GM21423 (cell line): ENCODE results near the gene CSNK2A1.
"Not testable (repeated sequence)": the region's sequence is repeated elsewhere in the genome, so short reads cannot be mapped to it uniquely, and the experiment has no call there.

ENCODE experiments used
- ATAC-seq: cut with Tn5 transposase; IDR thresholded peaks from one replicate; pipeline ENCODE4 v1.9.1; 2021; ENCODE audit warnings: mild to moderate bottlenecking, moderate library complexity; ENCODE audit not compliant: unreplicated experiment

CSNK2A1 gene

DNA sequence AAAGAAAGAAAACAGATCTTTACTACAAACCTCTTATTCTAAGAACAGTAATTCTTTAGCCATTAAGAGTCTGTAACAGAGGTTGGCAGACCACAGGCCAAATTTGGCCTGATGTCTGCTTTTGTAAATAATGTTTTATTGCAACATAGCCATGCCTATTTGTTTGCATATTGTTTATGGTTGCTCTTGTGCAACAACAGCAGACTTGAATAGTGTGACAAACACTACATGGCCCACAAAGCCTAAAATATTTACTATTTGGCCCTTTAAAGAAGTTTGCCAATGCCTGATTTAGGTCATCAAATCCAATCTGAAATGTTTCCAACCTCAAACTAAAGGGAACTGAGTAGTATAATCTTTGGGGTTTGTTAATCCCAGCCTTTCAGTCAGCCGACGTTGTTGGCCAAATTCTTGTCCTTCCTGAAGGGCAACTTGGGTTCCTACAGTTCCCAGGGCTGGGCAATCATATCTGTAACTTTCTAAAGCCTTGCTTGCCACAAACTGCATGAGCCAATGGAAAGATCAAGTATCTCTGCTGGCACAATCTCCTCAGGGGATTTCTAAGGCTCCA, 47.4 kb downstream of the CSNK2A1 start:
- no peak for ATAC-seq

GRCh38 chr20:492159-492558, 51.4 kb downstream of the CSNK2A1 start:
- no peak for ATAC-seq

DNA sequence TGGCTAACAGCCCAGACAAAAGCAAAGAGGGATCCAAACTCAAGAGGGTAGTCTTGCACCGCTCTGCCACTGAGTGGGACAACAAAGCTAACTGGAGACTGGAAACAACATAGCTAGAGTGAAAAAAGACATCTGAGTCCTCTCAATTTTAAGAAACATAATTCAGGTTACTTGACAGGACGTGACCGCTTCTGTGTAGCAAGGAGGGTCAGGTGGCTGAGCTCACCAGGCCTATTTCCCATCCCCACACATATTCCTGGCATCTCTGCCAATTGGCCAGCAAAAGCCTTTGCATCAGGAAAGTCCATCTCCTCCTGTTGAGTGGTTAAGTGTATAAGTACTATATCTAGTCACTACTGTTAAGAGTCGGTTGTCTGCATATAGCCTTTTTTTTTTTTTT, 55.9 kb downstream of the CSNK2A1 start:
- no peak for ATAC-seq

- ATAC-seq = no peak
These were observed 59.6 kb downstream of the CSNK2A1 start for GRCh38 chr20:483815-484644.

DNA sequence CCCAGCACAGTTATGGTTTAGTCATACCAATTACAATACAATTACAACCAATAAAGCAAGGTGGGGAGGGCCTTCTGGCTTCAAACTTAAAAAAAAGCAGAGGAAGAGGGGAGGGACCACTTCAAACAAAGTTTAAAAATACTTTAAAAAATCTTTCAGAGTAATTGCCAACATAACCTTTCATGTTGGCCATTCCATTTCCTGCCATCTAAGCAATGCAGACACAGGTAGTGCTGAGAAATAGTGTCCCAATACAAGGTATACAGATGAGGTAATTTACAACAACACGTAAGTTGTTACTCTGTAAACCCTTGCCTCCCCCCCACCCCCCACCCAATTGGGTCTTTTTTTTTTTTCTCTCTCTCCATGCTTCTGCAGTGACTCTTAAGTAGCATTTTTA, 62.4 kb downstream of the CSNK2A1 start:
- no peak for ATAC-seq

- no peak for ATAC-seq
These were observed 63.5 kb downstream of the CSNK2A1 start for GRCh38 chr20:480044-480443.

GRCh38 chr20:479487-479886, 64.1 kb downstream of the CSNK2A1 start:
- no peak for ATAC-seq

GRCh38 chr20:478949-479429, 64.6 kb downstream of the CSNK2A1 start:
- no peak for ATAC-seq

GRCh38 chr20:478010-478948, 65.3 kb downstream of the CSNK2A1 start:
- no peak for ATAC-seq

- ATAC-seq = not testable (repeated sequence)
These were observed 66.9 kb downstream of the CSNK2A1 start for GRCh38 chr20:476561-477249.

GRCh38 chr20:475463-476357, 67.9 kb downstream of the CSNK2A1 start:
- ATAC-seq = no peak

DNA sequence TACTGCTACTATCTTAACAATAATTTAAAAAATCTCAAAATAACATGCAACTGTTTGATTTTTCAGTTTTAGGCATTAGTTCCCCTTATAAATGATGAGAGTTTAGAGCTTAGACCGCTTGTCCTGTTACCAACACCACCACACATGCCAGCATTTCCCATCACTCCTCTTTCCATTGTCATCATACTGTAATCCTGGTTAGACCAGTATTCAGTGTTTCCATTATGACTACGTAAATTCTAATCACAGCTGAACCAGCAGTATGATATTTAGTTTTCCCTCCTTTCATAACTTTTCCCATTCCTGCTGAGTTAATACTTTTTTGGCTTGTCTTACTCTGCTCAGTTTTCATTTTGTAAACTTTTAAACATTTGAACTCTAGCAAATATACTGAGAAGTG, 69.0 kb downstream of the CSNK2A1 start:
- no peak for ATAC-seq

- ATAC-seq = no peak
These were observed 70.7 kb downstream of the CSNK2A1 start for GRCh38 chr20:472889-473292.

DNA sequence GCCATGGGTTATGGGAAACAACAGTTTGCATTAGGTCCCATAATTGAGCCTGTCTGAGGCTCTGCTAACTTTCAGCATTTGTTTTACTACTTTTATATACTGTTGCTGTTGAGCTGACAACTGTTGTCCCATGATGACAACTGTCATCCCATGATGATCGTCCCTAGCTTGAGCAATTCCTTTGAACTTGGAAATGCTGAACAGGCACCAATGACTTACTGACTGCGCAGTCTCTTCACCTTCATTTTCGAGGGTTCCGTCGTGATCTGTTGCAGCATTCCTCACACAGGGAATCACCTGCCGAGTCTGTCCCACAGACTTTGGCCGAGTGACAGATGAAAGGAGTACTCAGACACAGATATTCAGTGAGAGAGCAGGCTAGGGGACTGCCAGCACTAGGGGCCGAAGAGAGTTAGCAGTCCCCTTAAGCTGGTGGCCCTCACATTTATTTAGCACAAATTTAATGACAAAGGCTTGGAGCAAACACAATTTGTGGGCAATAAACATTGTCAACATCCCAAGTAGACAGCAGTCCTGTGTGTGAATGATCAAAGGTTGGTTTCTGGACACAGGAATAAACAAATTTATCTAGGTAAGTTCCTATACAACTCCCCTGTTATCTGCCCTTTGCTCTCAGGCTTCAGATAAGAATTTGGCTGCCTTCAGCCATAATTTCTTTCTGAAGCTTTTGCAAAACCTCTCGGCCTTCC, 71.3 kb downstream of the CSNK2A1 start:
- ATAC-seq = no peak

GRCh38 chr20:469746-470490, 73.7 kb downstream of the CSNK2A1 start:
- ATAC-seq = no peak

DNA sequence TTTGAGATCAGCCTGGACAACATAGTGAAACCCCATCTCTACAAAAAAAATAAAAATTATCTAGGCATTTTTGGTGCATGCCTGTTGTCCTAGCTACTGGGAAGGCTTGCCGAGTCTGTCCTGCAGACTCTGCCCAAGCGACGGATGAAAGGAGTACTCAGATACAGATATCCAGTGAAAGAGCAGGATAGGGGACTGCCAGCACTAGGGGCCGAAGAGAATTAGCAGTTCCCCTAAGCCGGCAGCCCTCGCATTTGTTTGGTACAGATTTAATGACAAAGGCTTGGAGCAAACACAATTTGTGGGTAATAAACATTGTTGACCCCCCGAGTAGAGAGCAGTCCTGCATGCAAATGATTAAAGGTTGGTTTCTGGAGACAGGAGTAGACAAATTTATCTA, 75.8 kb downstream of the CSNK2A1 start:
- no peak for ATAC-seq

DNA sequence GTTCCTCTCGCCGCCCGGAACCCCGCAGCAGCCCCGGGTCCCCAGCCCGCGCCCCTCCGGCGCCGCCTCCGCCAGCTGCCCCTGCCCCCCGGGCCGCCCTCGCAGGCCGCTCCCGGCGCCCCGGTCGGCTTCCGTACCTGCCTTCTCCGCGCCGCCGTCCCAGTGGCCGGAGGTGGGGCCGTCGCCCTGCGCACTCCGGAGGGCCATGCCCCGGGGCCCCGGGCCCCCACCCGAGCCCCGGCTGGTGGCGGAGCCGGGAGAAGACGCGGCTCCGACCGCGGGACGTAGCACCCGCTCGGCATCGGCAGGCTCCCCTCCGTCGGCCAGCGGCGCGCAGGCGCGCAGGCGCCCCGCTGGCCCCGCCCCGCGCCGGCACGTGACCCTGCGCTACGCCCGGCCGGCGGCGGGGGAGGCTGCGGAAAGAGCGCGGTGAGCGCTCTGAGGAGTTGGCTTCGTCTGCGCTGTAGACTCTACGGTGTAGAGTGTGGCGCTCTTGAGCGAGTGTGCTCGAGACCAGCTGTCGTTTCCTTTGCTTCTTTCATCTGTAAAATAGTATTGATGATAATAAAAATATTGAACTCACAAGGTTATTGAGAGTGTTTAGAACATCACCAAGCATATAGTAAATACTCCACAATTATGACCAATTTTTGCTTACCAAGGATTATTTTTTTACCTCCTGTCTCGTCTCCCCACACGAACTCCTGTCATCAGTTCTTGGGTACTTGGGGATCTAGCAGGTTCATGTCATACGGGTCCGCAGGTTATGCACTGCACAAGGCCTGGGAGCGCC, 81.2 kb downstream of the CSNK2A1 start, which contains the start of gene TBC1D20:
TSS of gene TBC1D20 (minus strand) at position 335 of the 793 bp plus-strand sequence. CDS start at position 207, 128 bp downstream.
- peak; percentile 92 for ATAC-seq
